Panc1 (cell line): ENCODE measurements around the gene PPP2R1B. TPM values are rescaled to one million over a fixed set of nuclear protein-coding genes. Genes with fewer than 3 reads are reported as not detected.

Experiments
- ATAC-seq: fragments of 200-7000 bp; cut with Tn5 transposase; 2 replicates; pipeline ENCODE4 v1.9.1; 2020; ENCODE audit warnings: mild to moderate bottlenecking, moderate library complexity
- BruUV-seq: library from RNA; stranded (reverse); fragments of 400-500 nt; replicated peaks from 2 replicates; lab custom pipeline; 2021; lab: Mats Ljungman, UMichigan
- CTCF ChIA-PET: fragments of 300-600 bp; sonication (Branson Sonifier 250); formaldehyde crosslinking; loops from one replicate; lab custom pipeline; 2022; ENCODE audit warnings: antibody characterized with exemption; lab: Charles Lee
- POLR2A ChIA-PET: fragments of 300-600 bp; sonication (Branson Sonifier 250); formaldehyde crosslinking; loops from one replicate; lab custom pipeline; 2022; ENCODE audit warnings: antibody characterized with exemption; lab: Charles Lee
- DNase-seq: peaks from one replicate; pipeline ENCODE4 v3.0.0-alpha.2; 2010; ENCODE audit warnings: low read depth, low spot score
- H3K27ac ChIP-seq: 2 replicates; pipeline ENCODE4 v1.5.1; 2011; ENCODE audit warnings: mild to moderate bottlenecking, low read length, inconsistent platforms
- H3K27me3 ChIP-seq: fragments of 200-500 bp; sonication (Bioruptor generic); 2 replicates; pipeline ENCODE4 v1.6.0; 2014; ENCODE audit warnings: low read length, inconsistent platforms; ENCODE audit not compliant: control insufficient read depth, insufficient read depth
- H3K36me3 ChIP-seq: fragments of 200-500 bp; sonication (Bioruptor generic); 2 replicates; pipeline ENCODE4 v1.5.1; 2014; ENCODE audit warnings: inconsistent platforms, mild to moderate bottlenecking, low read length, moderate library complexity; ENCODE audit not compliant: control insufficient read depth, insufficient read depth
- H3K4me1 ChIP-seq: 2 replicates; pipeline ENCODE4 v1.5.1; 2011; ENCODE audit warnings: inconsistent platforms, mild to moderate bottlenecking, low read length, moderate library complexity; ENCODE audit not compliant: control insufficient read depth, insufficient read depth
- H3K4me3 ChIP-seq, 2 experiments: 2 replicates each; pipeline ENCODE4 v1.5.1; 2011 to 2012; ENCODE audit warnings: low read depth in 2 of 2, low read length in 2 of 2, mild to moderate bottlenecking in 2 of 2, inconsistent platforms in 1 of 2, moderate library complexity in 1 of 2
- H3K9me3 ChIP-seq: fragments of 200-500 bp; sonication (Bioruptor generic); 2 replicates; pipeline ENCODE4 v1.5.1; 2014; ENCODE audit warnings: low read depth, mild to moderate bottlenecking, inconsistent platforms, low read length, moderate library complexity; ENCODE audit not compliant: control insufficient read depth, insufficient read depth
- CTCF ChIP-seq: fragments of 450-650 bp; IDR thresholded peaks from 2 replicates; pipeline ENCODE4 v1.5.1; 2017; ENCODE audit warnings: mild to moderate bottlenecking
- POLR2AphosphoS5 ChIP-seq: IDR thresholded peaks from 2 replicates; pipeline ENCODE4 v1.6.1; 2012; ENCODE audit warnings: mild to moderate bottlenecking, low read depth, low read length, moderate library complexity
- REST ChIP-seq, 2 experiments: IDR thresholded peaks; 2 replicates each; pipeline ENCODE4 v1.6.1; 2011 to 2012; ENCODE audit warnings: low read depth in 2 of 2, control low read depth in 1 of 2, low read length in 1 of 2, mild to moderate bottlenecking in 1 of 2, moderate library complexity in 1 of 2; ENCODE audit not compliant: insufficient read depth in 1 of 2
- SIN3A ChIP-seq: IDR thresholded peaks from 2 replicates; pipeline ENCODE4 v1.6.1; 2012; ENCODE audit warnings: low read depth, mild to moderate bottlenecking, low read length, moderate library complexity, borderline replicate concordance; ENCODE audit not compliant: insufficient read depth
- TCF7L2 ChIP-seq: IDR thresholded peaks from 2 replicates; pipeline ENCODE4 v1.6.1; 2011; ENCODE audit warnings: mild to moderate bottlenecking, low read depth, low read length, inconsistent platforms
- in situ Hi-C: cut with HindIII; loops from 2 replicates; pipeline ENCODE4 v1.10.0; 2016; ENCODE audit warnings: low sequenced_read_pairs, low pct_unique_long_range_greater_than_20kb
- intact Hi-C: fragments of 100-400 bp; cut with micrococcal nuclease; formaldehyde crosslinking; loops from one replicate; pipeline ENCODE4 v1.10.0; 2022; ENCODE audit not compliant: unreplicated experiment
- total RNA-seq: library from RNA; stranded (reverse); gene quantifications from one replicate; pipeline ENCODE4 v1.2.1, GENCODE V29; 2021; ENCODE audit not compliant: unreplicated experiment

PPP2R1B gene
- total RNA-seq, 1 experiment from 2014 or later, result 57.7 TPM

- no peak for TF ChIP-seq SIN3A
- TF ChIP-seq TCF7L2, result no peak
- TF ChIP-seq POLR2AphosphoS5, result no peak
- TF ChIP-seq REST (IDR thresholded peaks at IDR 0.05; ENCODE audit: insufficient read depth in 1 of 2, low read depth in 2 of 2, low read length in 1 of 2), result no peak
- no peak for TF ChIP-seq CTCF
- ATAC-seq (no peak), DNase-seq (no peak)
- ChIA-PET CTCF (no interaction called here), POLR2A (no interaction called here)
- intact Hi-C loops, result no loop called here
- Histone ChIP-seq H3K4me3 (no peak overlapping the region), H3K9me3 (no peaks in the 10 kb centered on the region), H3K27me3 (no peaks in the 10 kb centered on the region), H3K36me3 (no peaks in the 10 kb centered on the region; the same call in 1 of the 2 replicates), H3K27ac (no peak overlapping the region), H3K4me1 (no peaks in the 10 kb centered on the region)
- in situ Hi-C loops, result no loop called here
- no TSS peak for BruUV-seq
Observed at GRCh38 chr11:111688013-111688412, 78.2 kb downstream of the PPP2R1B start.

GRCh38 chr11:111684251-111684650 lies 81.9 kb downstream of the PPP2R1B start:
- Histone ChIP-seq H3K9me3 (no peaks in the 10 kb centered on the region), H3K27ac (no peak overlapping the region), H3K27me3 (no peaks in the 10 kb centered on the region), H3K4me1 (no peaks in the 10 kb centered on the region), H3K4me3 (no peak overlapping the region), H3K36me3 (no peaks in the 10 kb centered on the region; the same call in 1 of the 2 replicates)
- no peak for TF ChIP-seq SIN3A
- TF ChIP-seq TCF7L2, result no peak
- TF ChIP-seq CTCF, result no peak
- TF ChIP-seq REST (IDR thresholded peaks at IDR 0.05; ENCODE audit: insufficient read depth in 1 of 2, low read depth in 2 of 2, low read length in 1 of 2), result no peak
- TF ChIP-seq POLR2AphosphoS5, result no peak
- no TSS peak for BruUV-seq
- DNase-seq, result no peak
- intact Hi-C loops (no loop called here), in situ Hi-C loops (no loop called here)
- ChIA-PET POLR2A (interaction anchor here (0.5 kb wide), 1 partner anchor 1556 kb away, joined by 4 read pairs; no protein-coding TSS in a partner anchor), CTCF (no interaction called here)
- no peak for ATAC-seq
